H1 (cell line): ENCODE results near the gene ERICH2. TPM values are rescaled to one million over a fixed set of nuclear protein-coding genes. Genes with fewer than 3 reads are reported as not detected.

ENCODE experiments used
- CTCF ChIA-PET: fragments of 300-600 bp; sonication (Branson Sonifier 250); formaldehyde crosslinking; loops from one replicate; lab custom pipeline; 2021; ENCODE audit not compliant: partially characterized antibody; lab: Charles Lee
- POLR2A ChIA-PET: fragments of 300-600 bp; sonication (Branson Sonifier 250); formaldehyde crosslinking; loops from one replicate; lab custom pipeline; 2021; ENCODE audit warnings: inconsistent platforms; ENCODE audit not compliant: partially characterized antibody; lab: Charles Lee
- DNase-seq, 2 experiments: peaks; one replicate each; pipeline versions ENCODE4 v3.0.0 to v3.0.0-alpha.2; 2010 to 2022; ENCODE audit warnings: low spot score in 2 of 2, low read depth in 1 of 2, mixed read lengths in 1 of 2
- FAIRE-seq: peaks from 2 replicates; lab custom pipeline; 2011; peaks lifted over from hg19 to GRCh38; lab: Jason Lieb, UNC
- H2AFZ ChIP-seq: 2 replicates; pipeline ENCODE4 v1.8.1; 2012; ENCODE audit warnings: low read length, inconsistent platforms
- H2AK5ac ChIP-seq: 2 replicates; pipeline ENCODE4 v1.6.1; 2013; ENCODE audit warnings: low read depth, low read length
- H2BK120ac ChIP-seq: replicated peaks from 2 replicates; pipeline ENCODE3; 2013; ENCODE audit warnings: low read depth, low read length, inconsistent platforms
- H2BK12ac ChIP-seq: 2 replicates; pipeline ENCODE4 v1.6.1; 2013; ENCODE audit warnings: low read depth, low read length
- H2BK15ac ChIP-seq: 2 replicates; pipeline ENCODE4 v1.6.1; 2013; ENCODE audit warnings: low read length
- H2BK20ac ChIP-seq: 2 replicates; pipeline ENCODE4 v1.6.1; 2013; ENCODE audit warnings: low read length
- H2BK5ac ChIP-seq: 2 replicates; pipeline ENCODE4 v1.6.1; 2013; ENCODE audit warnings: low read depth, low read length
- H3K14ac ChIP-seq: 2 replicates; pipeline ENCODE4 v1.6.1; 2013; ENCODE audit warnings: inconsistent platforms; ENCODE audit not compliant: insufficient read length
- H3K18ac ChIP-seq: 2 replicates; pipeline ENCODE4 v1.6.1; 2013; ENCODE audit warnings: low read length; ENCODE audit errors: extremely low read depth
- H3K23ac ChIP-seq: 2 replicates; pipeline ENCODE4 v1.6.1; 2013; ENCODE audit warnings: inconsistent platforms; ENCODE audit not compliant: insufficient read length
- H3K23me2 ChIP-seq: 2 replicates; pipeline ENCODE4 v1.6.1; 2013; ENCODE audit warnings: low read depth, low read length
- H3K27ac ChIP-seq: 2 replicates; pipeline ENCODE4 v1.6.1; 2011; ENCODE audit warnings: low read depth, low read length, inconsistent platforms
- H3K27me3 ChIP-seq, 4 experiments: replicated peaks in 1 of 4; 1 replicate in 1 of 4; 2 replicates in 3 of 4; pipeline versions ENCODE4 v1.6.1 to v1.8.1; 2011 to 2013; ENCODE audit warnings: low read length in 3 of 4, mild to moderate bottlenecking in 3 of 4, inconsistent platforms in 2 of 4, mixed read lengths in 2 of 4, moderate library complexity in 1 of 4; ENCODE audit not compliant: control insufficient read depth in 3 of 4, insufficient read depth in 3 of 4; ENCODE audit errors: extremely low read depth in 1 of 4
- H3K36me3 ChIP-seq, 4 experiments: 2 replicates each; pipeline versions ENCODE4 v1.6.1 to v1.8.1; 2011 to 2013; ENCODE audit warnings: mild to moderate bottlenecking in 4 of 4, low read length in 3 of 4, moderate library complexity in 2 of 4, control low read depth in 1 of 4, inconsistent platforms in 1 of 4; ENCODE audit not compliant: insufficient read depth in 4 of 4, control insufficient read depth in 2 of 4
- H3K4ac ChIP-seq: replicated peaks from 2 replicates; pipeline ENCODE3; 2013; ENCODE audit warnings: low read length, low read depth, mixed read lengths, inconsistent platforms; ENCODE audit not compliant: insufficient read length
- H3K4me1 ChIP-seq, 4 experiments: replicated peaks in 1 of 4; 1 replicate in 1 of 4; 2 replicates in 3 of 4; pipeline versions ENCODE4 v1.6.1 to v1.8.1; 2011 to 2013; ENCODE audit warnings: low read length in 3 of 4, inconsistent platforms in 2 of 4, mixed read lengths in 1 of 4; ENCODE audit not compliant: insufficient read depth in 4 of 4, control insufficient read depth in 3 of 4
- H3K4me2 ChIP-seq, 2 experiments: 2 replicates each; pipeline versions ENCODE4 v1.6.1 to v1.8.1; 2011 to 2013; ENCODE audit warnings: low read depth in 2 of 2, low read length in 2 of 2, control low read depth in 1 of 2, inconsistent platforms in 1 of 2, mild to moderate bottlenecking in 1 of 2; ENCODE audit not compliant: insufficient read depth in 1 of 2
- H3K4me3 ChIP-seq, 4 experiments: fragments of 200-600, 300-600 bp in 1 of 4; sonication (generic), shearing (Covaris generic), sonication (Bioruptor Twin) in 1 of 4; 2 replicates each; pipeline versions ENCODE4 v1.5.1 to v1.8.1; 2011 to 2016; ENCODE audit warnings: low read length in 4 of 4, low read depth in 3 of 4, control low read depth in 2 of 4, inconsistent platforms in 2 of 4, mild to moderate bottlenecking in 2 of 4, mixed read lengths in 1 of 4, moderate library complexity in 1 of 4; ENCODE audit not compliant: insufficient read depth in 2 of 4; ENCODE audit errors: extremely low read depth in 1 of 4
- H3K56ac ChIP-seq: replicated peaks from 2 replicates; pipeline ENCODE3; 2013; ENCODE audit warnings: low read depth, mild to moderate bottlenecking, mixed read lengths, low read length, inconsistent platforms; ENCODE audit not compliant: insufficient read length
- H3K79me1 ChIP-seq: 2 replicates; pipeline ENCODE4 v1.6.1; 2013; ENCODE audit warnings: low read depth, low read length, control low read depth
- H3K79me2 ChIP-seq, 2 experiments: 2 replicates each; pipeline versions ENCODE4 v1.6.1 to v1.8.1; 2012 to 2013; ENCODE audit warnings: low read length in 2 of 2, mild to moderate bottlenecking in 2 of 2, inconsistent platforms in 1 of 2; ENCODE audit not compliant: insufficient read depth in 2 of 2, control insufficient read depth in 1 of 2
- H3K9ac ChIP-seq, 4 experiments: replicated peaks in 1 of 4; 1 replicate in 1 of 4; 2 replicates in 3 of 4; pipeline versions ENCODE4 v1.6.1 to v1.8.1; 2011 to 2013; ENCODE audit warnings: low read depth in 3 of 4, low read length in 3 of 4, control low read depth in 2 of 4, mild to moderate bottlenecking in 2 of 4, moderate library complexity in 2 of 4, inconsistent platforms in 1 of 4; ENCODE audit errors: extremely low read depth in 1 of 4
- H3K9me3 ChIP-seq, 2 experiments: 2 replicates each; pipeline versions ENCODE4 v1.6.1 to v1.8.1; 2012 to 2013; ENCODE audit warnings: mild to moderate bottlenecking in 2 of 2, moderate library complexity in 2 of 2, control low read depth in 1 of 2, inconsistent platforms in 1 of 2, low read depth in 1 of 2, low read length in 1 of 2, mixed read lengths in 1 of 2; ENCODE audit not compliant: insufficient read depth in 2 of 2
- H4K20me1 ChIP-seq, 2 experiments: replicated peaks in 1 of 2; 2 replicates each; pipeline versions ENCODE3 to v1.8.1; 2011 to 2013; ENCODE audit warnings: inconsistent platforms in 2 of 2, low read length in 2 of 2, mild to moderate bottlenecking in 1 of 2; ENCODE audit not compliant: insufficient read depth in 2 of 2, control insufficient read depth in 1 of 2
- H4K5ac ChIP-seq: 2 replicates; pipeline ENCODE4 v1.6.1; 2013; ENCODE audit warnings: low read length, low read depth, mixed read lengths, inconsistent platforms; ENCODE audit not compliant: insufficient read length
- H4K8ac ChIP-seq: 2 replicates; pipeline ENCODE4 v1.8.0; 2013; ENCODE audit warnings: mild to moderate bottlenecking, moderate library complexity, low read length, inconsistent platforms; ENCODE audit not compliant: insufficient read depth; ENCODE audit errors: extremely low read depth
- H4K91ac ChIP-seq: replicated peaks from 2 replicates; pipeline ENCODE3; 2013; ENCODE audit warnings: low read length, mixed read lengths, inconsistent platforms; ENCODE audit not compliant: insufficient read length
- BRCA1 ChIP-seq: IDR thresholded peaks from 2 replicates; pipeline ENCODE4 v1.6.1; 2012; ENCODE audit warnings: low read depth, low read length, improper control_type of control experiment
- CBX5 ChIP-seq: fragments of 300-800, 300-1000 bp; sonication (generic); IDR thresholded peaks from 2 replicates; pipeline ENCODE4 v1.7.1; 2016; ENCODE audit warnings: antibody characterized with exemption, low read length, low read depth
- GTF2F1 ChIP-seq: IDR thresholded peaks from 2 replicates; pipeline ENCODE4 v1.6.1; 2012; ENCODE audit warnings: low read depth, low read length, improper control_type of control experiment, borderline replicate concordance
- RBBP5 ChIP-seq: IDR thresholded peaks from 2 replicates; pipeline ENCODE4 v1.7.1; 2012; ENCODE audit warnings: low read depth, mild to moderate bottlenecking, inconsistent platforms, low read length, moderate library complexity, borderline replicate concordance
- RXRA ChIP-seq: IDR thresholded peaks from 2 replicates; pipeline ENCODE4 v1.6.1; 2011; ENCODE audit warnings: low read depth, mild to moderate bottlenecking, low read length, moderate library complexity; ENCODE audit not compliant: insufficient read depth
- SAP30 ChIP-seq: fragments of 300-600 bp; sonication (generic); IDR thresholded peaks from 2 replicates; pipeline ENCODE4 v1.7.1; 2012; ENCODE audit warnings: low read length, moderate library complexity, mild to moderate bottlenecking, inconsistent platforms; ENCODE audit not compliant: insufficient read depth, insufficient replicate concordance
- SP4 ChIP-seq: IDR thresholded peaks from 2 replicates; pipeline ENCODE4 v1.6.1; 2012; ENCODE audit warnings: low read length, inconsistent platforms
- WGBS, 2 experiments: shearing (Covaris generic) in 1 of 2; methylation state at CpG; one replicate each; pipeline versions ENCODE4 v1.1.6 to v1.1.7; 2013 to 2015; ENCODE audit warnings: low lambda C conversion rate in 2 of 2, mixed read lengths in 2 of 2, inconsistent platforms in 1 of 2, low coverage in 1 of 2, missing lambda C conversion rate in 1 of 2; ENCODE audit not compliant: insufficient replicate concordance in 2 of 2, insufficient coverage in 1 of 2, insufficient read length in 1 of 2; ENCODE audit errors: extremely low coverage in 1 of 2, missing lambda C conversion rate in 1 of 2; 5-methylcytosine and 5-hydroxymethylcytosine counted together
- polyA plus RNA-seq, 7 experiments: library from polyadenylated mRNA; depleted of rRNA in 3 of 7; stranded (reverse) in 5 of 7; unstranded in 2 of 7; fragments of >200 nt in 5 of 7; fragments of 200-250 nt in 2 of 7; gene quantifications; 1 replicate in 5 of 7; 2 replicates in 1 of 7; 4 replicates in 1 of 7; pipeline versions ENCODE4 v1.2.1 to v1.2.3, GENCODE V29; 2011 to 2013; ENCODE audit warnings: missing spikeins in 2 of 7, mixed read lengths in 2 of 7
- total RNA-seq: library from RNA; stranded (reverse); fragmentation: NEBNext Ultra II Directional; extraction: Animal tissue kit (Norgen Biotek cat#: 25700); gene quantifications from 2 replicates; pipeline ENCODE4 v1.2.1, GENCODE V29; 2021

Gene ERICH2
- total and polyA plus RNA-seq, 2 of the 8 experiments (the other 6 are each of a cell fraction or from before 2014, with no cell fraction given): 0.20 to 2.1 TPM

GRCh38 chr2:170778900-170779299 lies 8.7 kb downstream of the ERICH2 start:
- Histone ChIP-seq H2AFZ (no peak overlapping the region), H3K27me3 (no peaks in the 10 kb centered on the region), H3K4me2 (no peak overlapping the region), H3K18ac (no peak overlapping the region), H2BK20ac (no peak overlapping the region), H3K36me3 (no peaks in the 10 kb centered on the region), H2BK120ac (no peak overlapping the region), H2BK15ac (no peak overlapping the region), H3K4ac (no peak overlapping the region), H3K9ac (no peak overlapping the region), H2AK5ac (no peak overlapping the region), H2BK12ac (no peak overlapping the region), H3K23ac (no peak overlapping the region), H3K4me1 (no peaks in the 10 kb centered on the region; a peak in 1 of 7 replicates), H3K4me3 (no peak overlapping the region), H4K8ac (no peak overlapping the region), H3K56ac (no peak overlapping the region), H3K14ac (no peak overlapping the region), H3K79me1 (no peaks in the 10 kb centered on the region), H3K27ac (no peak overlapping the region), H3K23me2 (no peaks in the 10 kb centered on the region), H3K9me3 (no peaks in the 10 kb centered on the region), H2BK5ac (no peak overlapping the region), H3K79me2 (no peaks in the 10 kb centered on the region), H4K5ac (no peak overlapping the region), H4K91ac (no peak overlapping the region), H4K20me1 (no peaks in the 10 kb centered on the region)
- no peak for DNase-seq
- ChIA-PET POLR2A (no interaction called here), CTCF (interaction anchor here (0.8 kb wide), 1 partner anchor 370 kb away, joined by 4 read pairs; no protein-coding TSS in a partner anchor)
- FAIRE-seq: no peak
- 43% methylated on average over 2 of the region's 2 CpGs; no CpG with 5 or more reads in 1 of the 2 experiments for WGBS, 2 experiments
- TF ChIP-seq CBX5 (no peak), SAP30 (no peak), RBBP5 (no peak), BRCA1 (no peak), GTF2F1 (no peak), RXRA (no peak), SP4 (no peak)
